ENCODE measurements around the gene PODNL1. TPM values are rescaled to one million over a fixed set of nuclear protein-coding genes. Genes with fewer than 3 reads are reported as not detected.

Gene PODNL1
- total and polyA plus RNA-seq, 8 donors = 1.3 to 17.9 (median 1.7) TPM

DNA sequence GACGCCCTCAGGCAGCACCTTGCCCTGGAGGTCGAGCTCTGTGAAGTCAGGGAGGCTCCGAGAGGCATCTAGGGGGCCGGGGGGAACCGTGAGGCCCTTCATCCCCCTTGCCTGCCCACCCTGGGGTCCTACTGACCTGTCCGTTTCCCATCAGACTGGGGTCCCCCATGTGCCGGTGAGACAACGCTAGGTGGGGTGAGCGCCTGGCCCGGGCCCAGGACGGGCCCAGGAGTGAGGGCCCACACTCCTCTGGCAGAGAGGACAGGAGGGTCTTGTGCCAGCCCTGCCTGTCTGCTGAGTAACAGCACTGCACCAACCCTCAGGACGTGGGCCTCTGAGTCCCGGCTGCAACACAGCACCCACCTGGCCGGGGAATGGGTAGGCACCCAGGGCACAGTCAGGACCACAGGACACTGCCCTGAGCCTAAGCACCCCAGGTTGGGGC lies 28.5 kb upstream of the PODNL1 start:
- Histone ChIP-seq H3K9me3 (no peaks in the 10 kb centered on the region), H3K4me3 (no peak overlapping the region), H3K4me1 (no peaks in the 10 kb centered on the region), H3K36me3 (peaks cover 0 to 96% of the 10 kb centered on the region in 2 donors), H3K27ac (no peak overlapping the region), H3K27me3 (no peaks in the 10 kb centered on the region)
- no peak for ATAC-seq
- intact Hi-C loops (cut with DNase I) = no loop called here
- DNase-seq = peak in 1 of 4 donors; percentile 66
- TF ChIP-seq, protein P1, sequence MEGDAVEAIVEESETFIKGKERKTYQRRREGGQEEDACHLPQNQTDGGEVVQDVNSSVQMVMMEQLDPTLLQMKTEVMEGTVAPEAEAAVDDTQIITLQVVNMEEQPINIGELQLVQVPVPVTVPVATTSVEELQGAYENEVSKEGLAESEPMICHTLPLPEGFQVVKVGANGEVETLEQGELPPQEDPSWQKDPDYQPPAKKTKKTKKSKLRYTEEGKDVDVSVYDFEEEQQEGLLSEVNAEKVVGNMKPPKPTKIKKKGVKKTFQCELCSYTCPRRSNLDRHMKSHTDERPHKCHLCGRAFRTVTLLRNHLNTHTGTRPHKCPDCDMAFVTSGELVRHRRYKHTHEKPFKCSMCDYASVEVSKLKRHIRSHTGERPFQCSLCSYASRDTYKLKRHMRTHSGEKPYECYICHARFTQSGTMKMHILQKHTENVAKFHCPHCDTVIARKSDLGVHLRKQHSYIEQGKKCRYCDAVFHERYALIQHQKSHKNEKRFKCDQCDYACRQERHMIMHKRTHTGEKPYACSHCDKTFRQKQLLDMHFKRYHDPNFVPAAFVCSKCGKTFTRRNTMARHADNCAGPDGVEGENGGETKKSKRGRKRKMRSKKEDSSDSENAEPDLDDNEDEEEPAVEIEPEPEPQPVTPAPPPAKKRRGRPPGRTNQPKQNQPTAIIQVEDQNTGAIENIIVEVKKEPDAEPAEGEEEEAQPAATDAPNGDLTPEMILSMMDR (IDR thresholded peaks at IDR 0.05) = no peak

DNA sequence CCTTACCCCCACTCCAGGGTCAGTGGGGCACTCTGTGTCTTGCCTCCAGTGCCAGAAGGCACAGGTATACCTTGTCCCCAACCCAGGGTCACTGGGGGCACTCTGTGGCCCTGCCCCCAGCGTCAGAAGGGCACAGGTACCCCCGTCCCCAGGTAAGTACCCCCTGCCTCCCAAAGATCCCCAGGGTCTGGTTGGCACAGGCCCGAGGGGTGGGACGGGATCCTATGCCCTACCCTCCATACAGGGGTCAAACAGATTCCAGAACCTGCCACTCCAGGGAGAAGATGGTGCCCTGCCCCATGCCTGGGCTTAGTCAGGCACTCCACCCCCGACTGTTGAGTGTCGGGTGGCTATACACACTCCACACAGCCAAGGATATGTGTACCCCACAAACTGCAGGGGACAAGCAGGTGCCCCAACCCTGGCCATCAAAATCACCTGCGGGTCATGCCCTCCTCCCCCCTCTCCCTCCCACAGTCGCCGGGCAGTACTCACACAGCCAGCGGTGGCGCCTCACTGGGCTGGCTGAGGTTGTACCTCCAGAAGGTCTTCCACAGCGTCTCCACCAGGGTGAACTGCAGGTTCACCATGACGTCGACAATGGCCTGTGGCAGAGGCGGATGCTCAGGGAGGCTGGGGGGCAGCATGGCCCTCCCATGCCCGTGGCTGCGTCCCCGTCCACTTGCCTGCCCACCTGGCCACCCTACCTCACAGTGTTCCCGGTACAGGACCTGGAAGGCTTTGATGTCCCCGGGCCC lies 27.9 kb upstream of the PODNL1 start:
- ATAC-seq (no peak), DNase-seq (no peak)
- H3K27me3 ChIP-seq = no peaks in the 10 kb centered on the region
- H3K4me3 ChIP-seq = no peak overlapping the region
- TF ChIP-seq, protein P1 (IDR thresholded peaks at IDR 0.05) = no peak
- no peak overlapping the region for H3K27ac ChIP-seq
- H3K9me3 ChIP-seq = no peaks in the 10 kb centered on the region
- H3K4me1 ChIP-seq = no peaks in the 10 kb centered on the region
- peaks cover 0 to 96% of the 10 kb centered on the region in 2 donors for H3K36me3 ChIP-seq
- intact Hi-C loops (cut with DNase I) = no loop called here

DNA sequence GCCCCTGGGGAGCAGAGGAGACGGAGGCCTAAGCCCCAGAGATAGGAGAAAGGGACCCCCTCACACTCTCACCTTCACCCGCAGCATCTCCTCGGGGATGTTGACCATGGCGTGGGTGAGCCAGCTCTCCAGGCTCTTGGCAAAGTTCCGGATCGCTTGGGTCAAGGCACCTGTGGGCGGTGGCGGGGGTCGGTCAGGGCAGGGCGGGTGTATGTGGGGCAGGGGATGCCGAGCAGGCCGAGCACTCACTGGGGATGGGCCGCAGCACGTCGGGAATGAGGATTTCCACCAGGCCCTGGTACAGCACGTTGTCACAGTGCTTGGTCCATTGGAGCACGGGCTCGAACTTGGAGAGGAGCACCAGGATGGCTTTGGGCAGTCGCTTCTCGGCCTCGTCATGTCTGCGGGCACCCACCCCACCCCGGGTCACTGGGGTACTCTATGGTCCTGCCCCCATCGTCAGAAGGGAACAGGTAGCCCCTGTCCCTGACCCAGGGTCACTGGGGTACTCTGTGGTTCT lies 27.2 kb upstream of the PODNL1 start:
- TF ChIP-seq, protein P1 (IDR thresholded peaks at IDR 0.05) = no peak
- intact Hi-C loops (cut with DNase I) = no loop called here
- ATAC-seq = no peak
- Histone ChIP-seq H3K9me3 (no peaks in the 10 kb centered on the region), H3K4me3 (no peak overlapping the region), H3K27ac (no peak overlapping the region), H3K27me3 (no peaks in the 10 kb centered on the region), H3K36me3 (peaks cover 0 to 99% of the 10 kb centered on the region in 2 donors), H3K4me1 (no peaks in the 10 kb centered on the region)
- no peak for DNase-seq

DNA sequence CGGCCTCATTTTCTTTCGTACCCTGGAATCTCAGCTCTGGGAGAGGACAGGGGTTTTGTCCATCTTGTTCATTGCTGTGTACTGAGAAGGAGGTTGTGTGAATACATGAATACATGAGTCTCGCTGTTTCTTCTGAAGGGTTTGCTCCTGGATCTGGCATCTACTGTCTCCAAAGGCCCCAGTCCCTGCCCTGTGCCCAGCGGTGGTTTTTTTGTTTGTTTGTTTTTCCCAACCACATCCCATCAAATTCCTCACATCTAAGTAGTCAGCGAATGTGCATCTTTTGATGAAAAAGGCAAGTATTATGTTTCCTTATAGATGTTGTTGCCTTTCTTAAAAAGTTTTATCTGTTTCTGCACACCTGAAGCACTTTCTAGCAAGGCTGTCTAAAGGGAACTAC lies 26.6 kb upstream of the PODNL1 start:
- intact Hi-C loops (cut with DNase I) = no loop called here
- H3K36me3 ChIP-seq = peaks cover 0 to 100% of the 10 kb centered on the region in 2 donors
- TF ChIP-seq, protein P1 (IDR thresholded peaks at IDR 0.05) = no peak
- DNase-seq (no peak), ATAC-seq (no peak)
- H3K9me3 ChIP-seq = no peaks in the 10 kb centered on the region
- no peaks in the 10 kb centered on the region for H3K4me1 ChIP-seq
- H3K4me3 ChIP-seq = no peak overlapping the region
- no peak overlapping the region for H3K27ac ChIP-seq
- no peaks in the 10 kb centered on the region for H3K27me3 ChIP-seq

DNA sequence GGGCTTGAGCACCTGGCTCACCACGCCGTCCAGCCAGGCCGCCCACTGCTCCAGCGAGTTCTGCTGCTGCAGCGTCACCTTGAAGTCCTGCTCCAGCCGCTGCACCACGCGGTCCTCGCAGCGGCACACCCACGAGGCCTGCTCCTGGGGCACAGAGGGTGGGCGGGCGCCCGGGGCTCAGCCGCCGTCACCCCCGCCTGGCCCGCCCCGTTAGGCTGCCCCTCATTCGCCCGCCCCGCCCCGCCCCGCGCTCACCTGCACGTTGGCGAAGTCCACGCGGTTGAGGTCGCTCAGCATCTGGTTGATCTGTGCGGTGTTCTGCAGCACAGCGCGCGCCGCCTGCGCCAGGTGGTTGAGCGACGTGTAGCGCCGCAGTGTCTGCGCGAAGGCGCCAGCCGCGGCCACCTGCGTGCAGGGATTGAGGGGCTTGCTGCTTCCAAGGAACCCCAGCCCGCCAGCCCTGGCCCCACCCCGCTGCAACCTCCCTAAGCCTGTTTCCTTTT lies 25.4 kb upstream of the PODNL1 start:
- no peak overlapping the region for H3K27ac ChIP-seq
- H3K27me3 ChIP-seq = no peaks in the 10 kb centered on the region
- H3K36me3 ChIP-seq = peaks cover 0 to 100% of the 10 kb centered on the region in 2 donors
- intact Hi-C loops (cut with DNase I) = no loop called here
- no peaks in the 10 kb centered on the region for H3K9me3 ChIP-seq
- TF ChIP-seq, protein P1 (IDR thresholded peaks at IDR 0.05) = no peak
- no peak overlapping the region for H3K4me3 ChIP-seq
- H3K4me1 ChIP-seq = no peaks in the 10 kb centered on the region
- ATAC-seq (no peak), DNase-seq (peak in 1 of 4 donors; percentile 73)

Measured in left lung (tissue), 10 donors.